HEK293 (cell line): ENCODE measurements around the gene CDHR5.

Experiments used
- CTCF ChIA-PET: fragments of 350-600 bp; formaldehyde crosslinking; extraction: SDS; loops from one replicate; lab custom pipeline; 2021; ENCODE audit warnings: antibody characterized with exemption; lab: Yijun Ruan, JAX
- POLR2A ChIA-PET: fragments of 300-600 bp; formaldehyde crosslinking; extraction: SDS; loops from one replicate; lab custom pipeline; 2020; ENCODE audit warnings: antibody characterized with exemption, inconsistent platforms; lab: Yijun Ruan, JAX
- H3K27ac ChIP-seq: fragments of 200-500 bp; sonication (Bioruptor generic); 2 replicates; pipeline ENCODE4 v1.5.1; 2014; ENCODE audit warnings: low read depth, low read length, control low read depth, inconsistent platforms; ENCODE audit errors: extremely low read depth
- H3K36me3 ChIP-seq, 2 experiments: fragments of 200-500 bp in 1 of 2; sonication (Bioruptor generic) in 1 of 2; 1 replicate in 1 of 2; 2 replicates in 1 of 2; pipeline ENCODE4 v1.5.1; 2014 to 2017; ENCODE audit warnings: inconsistent platforms in 2 of 2, low read length in 2 of 2; ENCODE audit not compliant: control insufficient read depth in 2 of 2, insufficient read depth in 1 of 2
- H3K4me1 ChIP-seq: fragments of 200-500 bp; sonication (Bioruptor generic); 2 replicates; pipeline ENCODE4 v1.5.1; 2014; ENCODE audit warnings: mild to moderate bottlenecking, low read length, inconsistent platforms; ENCODE audit not compliant: control insufficient read depth, insufficient read depth
- H3K4me3 ChIP-seq: 2 replicates; pipeline ENCODE4 v1.5.1; 2011; ENCODE audit warnings: low read depth, mild to moderate bottlenecking, control low read depth, low read length, moderate library complexity
- H3K9me3 ChIP-seq: fragments of 200-500 bp; sonication (Bioruptor generic); 2 replicates; pipeline ENCODE4 v1.5.1; 2014; ENCODE audit warnings: low read depth, low read length, inconsistent platforms; ENCODE audit not compliant: control insufficient read depth, insufficient read depth
- CTCF ChIP-seq: fragments of 450-650 bp; formaldehyde crosslinking; IDR thresholded peaks from 2 replicates; pipeline ENCODE4 v1.5.1; 2016; ENCODE audit warnings: missing biosample characterization, missing genetic modification characterization
- HOXA7 ChIP-seq: sonication (generic); formaldehyde crosslinking; IDR thresholded peaks from 2 replicates; pipeline ENCODE4 v1.8.1; 2022; ENCODE audit warnings: missing genetic modification reagents, borderline replicate concordance
- ZBTB48 ChIP-seq: fragments of 450-650 bp; formaldehyde crosslinking; IDR thresholded peaks from 2 replicates; pipeline ENCODE4 v1.5.1; 2016; ENCODE audit warnings: missing biosample characterization, missing genetic modification characterization
- ZEB2 ChIP-seq: fragments of 450-650 bp; formaldehyde crosslinking; IDR thresholded peaks from 2 replicates; pipeline ENCODE4 v1.5.1; 2016; ENCODE audit warnings: missing biosample characterization, missing genetic modification characterization
- ZIC2 ChIP-seq: fragments of 450-650 bp; formaldehyde crosslinking; IDR thresholded peaks from 2 replicates; pipeline ENCODE4 v1.5.1; 2016; ENCODE audit warnings: missing biosample characterization, missing genetic modification characterization
- ZNF112 ChIP-seq: fragments of 450-650 bp; formaldehyde crosslinking; IDR thresholded peaks from 2 replicates; pipeline ENCODE4 v1.5.0; 2017; ENCODE audit warnings: missing biosample characterization, missing genetic modification characterization
- ZNF155 ChIP-seq: fragments of 450-650 bp; formaldehyde crosslinking; IDR thresholded peaks from 2 replicates; pipeline ENCODE4 v1.5.1; 2016; ENCODE audit warnings: missing biosample characterization, missing genetic modification characterization
- ZNF16 ChIP-seq: fragments of 450-650 bp; formaldehyde crosslinking; IDR thresholded peaks from 2 replicates; pipeline ENCODE4 v1.5.1; 2016; ENCODE audit warnings: low read depth, missing biosample characterization, missing genetic modification characterization
- ZNF473 ChIP-seq: fragments of 450-650 bp; formaldehyde crosslinking; IDR thresholded peaks from 2 replicates; pipeline ENCODE4 v1.5.1; 2017; ENCODE audit warnings: missing biosample characterization, missing genetic modification characterization
- ZNF501 ChIP-seq: fragments of 450-650 bp; formaldehyde crosslinking; IDR thresholded peaks from 2 replicates; pipeline ENCODE4 v1.5.1; 2016; ENCODE audit warnings: missing biosample characterization, missing genetic modification characterization
- ZNF623 ChIP-seq: fragments of 450-650 bp; formaldehyde crosslinking; IDR thresholded peaks from 2 replicates; pipeline ENCODE4 v1.5.1; 2016; ENCODE audit warnings: missing biosample characterization, missing genetic modification characterization
- ZNF768 ChIP-seq: fragments of 450-650 bp; formaldehyde crosslinking; IDR thresholded peaks from 2 replicates; pipeline ENCODE4 v1.5.1; 2018; ENCODE audit warnings: missing biosample characterization, mild to moderate bottlenecking, missing genetic modification characterization
- ZNF776 ChIP-seq: fragments of 450-650 bp; formaldehyde crosslinking; IDR thresholded peaks from 2 replicates; pipeline ENCODE4 v1.5.0; 2017; ENCODE audit warnings: missing biosample characterization, missing genetic modification characterization, borderline replicate concordance
- TF ChIP-seq, protein P1 (sequence below): fragments of 450-650 bp; formaldehyde crosslinking; IDR thresholded peaks from 2 replicates; pipeline ENCODE4 v1.5.1; 2017; ENCODE audit warnings: missing biosample characterization, missing genetic modification characterization
- TF ChIP-seq, protein P2 (sequence below): fragments of 450-650 bp; formaldehyde crosslinking; IDR thresholded peaks from 2 replicates; pipeline ENCODE4 v1.5.1; 2017; ENCODE audit warnings: missing biosample characterization, missing genetic modification characterization
- TF ChIP-seq, protein P3 (sequence below): fragments of 450-650 bp; formaldehyde crosslinking; IDR thresholded peaks from 2 replicates; pipeline ENCODE4 v1.5.1; 2016; ENCODE audit warnings: missing biosample characterization, missing genetic modification characterization
- TF ChIP-seq, protein P4 (sequence below): fragments of 450-650 bp; formaldehyde crosslinking; IDR thresholded peaks from 2 replicates; pipeline ENCODE4 v1.5.1; 2016; ENCODE audit warnings: missing biosample characterization, missing genetic modification characterization, borderline replicate concordance

CDHR5 gene

GRCh38 chr11:592918-593317 is 31.8 kb downstream of the CDHR5 start:
- Histone ChIP-seq H3K27ac (no peak overlapping the region), H3K4me3 (no peak overlapping the region), H3K36me3 (peaks cover 18 to 97% of the 10 kb centered on the region in 2 experiments; a peak in 2 of 3 replicates), H3K4me1 (no peaks in the 10 kb centered on the region), H3K9me3 (no peaks in the 10 kb centered on the region)
- TF ChIP-seq ZBTB48 (tag by site-specific recombination) (no peak), ZNF155 (no peak), ZNF768 (tag by site-specific recombination) (no peak), ZEB2 (tag by site-specific recombination) (no peak), ZNF112 (no peak), CTCF (no peak), HOXA7 (no peak), ZNF501 (no peak), ZNF16 (tag by site-specific recombination) (no peak), ZNF776 (no peak)
- TF ChIP-seq, protein P1, sequence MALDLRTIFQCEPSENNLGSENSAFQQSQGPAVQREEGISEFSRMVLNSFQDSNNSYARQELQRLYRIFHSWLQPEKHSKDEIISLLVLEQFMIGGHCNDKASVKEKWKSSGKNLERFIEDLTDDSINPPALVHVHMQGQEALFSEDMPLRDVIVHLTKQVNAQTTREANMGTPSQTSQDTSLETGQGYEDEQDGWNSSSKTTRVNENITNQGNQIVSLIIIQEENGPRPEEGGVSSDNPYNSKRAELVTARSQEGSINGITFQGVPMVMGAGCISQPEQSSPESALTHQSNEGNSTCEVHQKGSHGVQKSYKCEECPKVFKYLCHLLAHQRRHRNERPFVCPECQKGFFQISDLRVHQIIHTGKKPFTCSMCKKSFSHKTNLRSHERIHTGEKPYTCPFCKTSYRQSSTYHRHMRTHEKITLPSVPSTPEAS (tag by site-specific recombination) = no peak
- ChIA-PET POLR2A (no interaction called here), CTCF (no interaction called here)

GRCh38 chr11:592501-592900 is 32.3 kb downstream of the CDHR5 start:
- H3K36me3 ChIP-seq = peaks cover 18 to 97% of the 10 kb centered on the region in 2 experiments; a peak in 2 of 3 replicates
- H3K4me1 ChIP-seq = no peaks in the 10 kb centered on the region
- CTCF ChIA-PET = no interaction called here
- H3K9me3 ChIP-seq = no peaks in the 10 kb centered on the region
- POLR2A ChIA-PET = no interaction called here
- no peak overlapping the region for H3K27ac ChIP-seq
- no peak overlapping the region for H3K4me3 ChIP-seq
- TF ChIP-seq, protein P2, sequence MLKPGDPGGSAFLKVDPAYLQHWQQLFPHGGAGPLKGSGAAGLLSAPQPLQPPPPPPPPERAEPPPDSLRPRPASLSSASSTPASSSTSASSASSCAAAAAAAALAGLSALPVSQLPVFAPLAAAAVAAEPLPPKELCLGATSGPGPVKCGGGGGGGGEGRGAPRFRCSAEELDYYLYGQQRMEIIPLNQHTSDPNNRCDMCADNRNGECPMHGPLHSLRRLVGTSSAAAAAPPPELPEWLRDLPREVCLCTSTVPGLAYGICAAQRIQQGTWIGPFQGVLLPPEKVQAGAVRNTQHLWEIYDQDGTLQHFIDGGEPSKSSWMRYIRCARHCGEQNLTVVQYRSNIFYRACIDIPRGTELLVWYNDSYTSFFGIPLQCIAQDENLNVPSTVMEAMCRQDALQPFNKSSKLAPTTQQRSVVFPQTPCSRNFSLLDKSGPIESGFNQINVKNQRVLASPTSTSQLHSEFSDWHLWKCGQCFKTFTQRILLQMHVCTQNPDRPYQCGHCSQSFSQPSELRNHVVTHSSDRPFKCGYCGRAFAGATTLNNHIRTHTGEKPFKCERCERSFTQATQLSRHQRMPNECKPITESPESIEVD = no peak
- TF ChIP-seq ZIC2 (tag by site-specific recombination) = no peak
- no peak for TF ChIP-seq ZNF623 (tag by site-specific recombination)
- TF ChIP-seq, protein P3, sequence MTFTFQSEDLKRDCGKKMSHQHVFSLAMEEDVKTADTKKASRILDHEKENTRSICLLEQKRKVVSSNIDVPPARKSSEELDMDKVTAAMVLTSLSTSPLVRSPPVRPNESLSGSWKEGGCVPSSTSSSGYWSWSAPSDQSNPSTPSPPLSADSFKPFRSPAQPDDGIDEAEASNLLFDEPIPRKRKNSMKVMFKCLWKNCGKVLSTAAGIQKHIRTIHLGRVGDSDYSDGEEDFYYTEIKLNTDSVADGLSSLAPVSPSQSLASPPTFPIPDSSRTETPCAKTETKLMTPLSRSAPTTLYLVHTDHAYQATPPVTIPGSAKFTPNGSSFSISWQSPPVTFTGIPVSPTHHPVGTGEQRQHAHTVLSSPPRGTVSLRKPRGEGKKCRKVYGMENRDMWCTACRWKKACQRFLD (tag by site-specific recombination) = no peak
- TF ChIP-seq, protein P4, sequence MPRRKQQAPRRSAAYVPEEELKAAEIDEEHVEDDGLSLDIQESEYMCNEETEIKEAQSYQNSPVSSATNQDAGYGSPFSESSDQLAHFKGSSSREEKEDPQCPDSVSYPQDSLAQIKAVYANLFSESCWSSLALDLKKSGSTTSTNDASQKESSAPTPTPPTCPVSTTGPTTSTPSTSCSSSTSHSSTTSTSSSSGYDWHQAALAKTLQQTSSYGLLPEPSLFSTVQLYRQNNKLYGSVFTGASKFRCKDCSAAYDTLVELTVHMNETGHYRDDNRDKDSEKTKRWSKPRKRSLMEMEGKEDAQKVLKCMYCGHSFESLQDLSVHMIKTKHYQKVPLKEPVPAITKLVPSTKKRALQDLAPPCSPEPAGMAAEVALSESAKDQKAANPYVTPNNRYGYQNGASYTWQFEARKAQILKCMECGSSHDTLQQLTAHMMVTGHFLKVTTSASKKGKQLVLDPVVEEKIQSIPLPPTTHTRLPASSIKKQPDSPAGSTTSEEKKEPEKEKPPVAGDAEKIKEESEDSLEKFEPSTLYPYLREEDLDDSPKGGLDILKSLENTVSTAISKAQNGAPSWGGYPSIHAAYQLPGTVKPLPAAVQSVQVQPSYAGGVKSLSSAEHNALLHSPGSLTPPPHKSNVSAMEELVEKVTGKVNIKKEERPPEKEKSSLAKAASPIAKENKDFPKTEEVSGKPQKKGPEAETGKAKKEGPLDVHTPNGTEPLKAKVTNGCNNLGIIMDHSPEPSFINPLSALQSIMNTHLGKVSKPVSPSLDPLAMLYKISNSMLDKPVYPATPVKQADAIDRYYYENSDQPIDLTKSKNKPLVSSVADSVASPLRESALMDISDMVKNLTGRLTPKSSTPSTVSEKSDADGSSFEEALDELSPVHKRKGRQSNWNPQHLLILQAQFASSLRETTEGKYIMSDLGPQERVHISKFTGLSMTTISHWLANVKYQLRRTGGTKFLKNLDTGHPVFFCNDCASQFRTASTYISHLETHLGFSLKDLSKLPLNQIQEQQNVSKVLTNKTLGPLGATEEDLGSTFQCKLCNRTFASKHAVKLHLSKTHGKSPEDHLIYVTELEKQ (tag by site-specific recombination) = no peak
- TF ChIP-seq ZNF473 (tag by site-specific recombination) = no peak
